Non-pigmented ciliary epithelial cell (primary cell): ENCODE measurements around the gene NPB.

ENCODE experiments used
- DNase-seq: peaks from one replicate; pipeline ENCODE4 v3.0.0-alpha.2; 2010; ENCODE audit warnings: low read depth

NPB gene

GRCh38 chr17:81902023-81902652, at the start of gene NPB:
TSS of gene NPB (plus strand) at chr17:81902238. CDS start at chr17:81902278, 40 bp downstream.
- DNase-seq = no peak

GRCh38 chr17:81854974-81855774, 46.9 kb upstream of the NPB start:
- no peak for DNase-seq

GRCh38 chr17:81858170-81858966, 43.7 kb upstream of the NPB start:
- no peak for DNase-seq

GRCh38 chr17:81858967-81859905, 42.8 kb upstream of the NPB start:
- DNase-seq = no peak

- DNase-seq = no peak
Observed at GRCh38 chr17:81859906-81860755, 41.9 kb upstream of the NPB start, which contains the start of gene P4HB. TSS of gene P4HB (minus strand) at chr17:81860535. CDS start at chr17:81860471, 64 bp downstream.

GRCh38 chr17:81860756-81861568, 41.1 kb upstream of the NPB start:
- peak; percentile 100 for DNase-seq

GRCh38 chr17:81863123-81863675, 38.8 kb upstream of the NPB start:
- DNase-seq = no peak

- DNase-seq = no peak
Observed at GRCh38 chr17:81863833-81864768, 37.9 kb upstream of the NPB start.

- DNase-seq = no peak
Observed at GRCh38 chr17:81865358-81865732, 36.7 kb upstream of the NPB start.

- no peak for DNase-seq
Observed at GRCh38 chr17:81865733-81866439, 36.2 kb upstream of the NPB start.

GRCh38 chr17:81866440-81867169, 35.4 kb upstream of the NPB start:
- DNase-seq = no peak

- DNase-seq = no peak
Observed at GRCh38 chr17:81867170-81867990, 34.7 kb upstream of the NPB start.

GRCh38 chr17:81867991-81868673, 33.9 kb upstream of the NPB start:
- DNase-seq = no peak

- no peak for DNase-seq
Observed at GRCh38 chr17:81868674-81869220, 33.3 kb upstream of the NPB start.
